H1 (cell line): ENCODE measurements around the gene KCTD16.

Source experiments
- EGR1 ChIP-seq: IDR thresholded peaks from 2 replicates; pipeline ENCODE4 v1.6.1; 2011; ENCODE audit warnings: low read depth, low read length, borderline replicate concordance
- EP300 ChIP-seq, 2 experiments: IDR thresholded peaks; 1 replicate in 1 of 2; 2 replicates in 1 of 2; pipeline ENCODE4 v1.6.1; 2011 to 2012; ENCODE audit warnings: low read depth in 2 of 2, low read length in 2 of 2, mild to moderate bottlenecking in 2 of 2, borderline replicate concordance in 1 of 2, inconsistent platforms in 1 of 2, moderate library complexity in 1 of 2
- GABPA ChIP-seq: IDR thresholded peaks from 2 replicates; pipeline ENCODE4 v1.6.1; 2011; ENCODE audit warnings: mild to moderate bottlenecking, low read length, moderate library complexity, borderline replicate concordance; ENCODE audit not compliant: insufficient read depth
- JUND ChIP-seq: IDR thresholded peaks from 2 replicates; pipeline ENCODE4 v1.6.1; 2011; ENCODE audit warnings: mild to moderate bottlenecking, improper control_type of control experiment, low read length
- POLR2A ChIP-seq, 2 experiments: IDR thresholded peaks; 1 replicate in 1 of 2; 2 replicates in 1 of 2; pipeline ENCODE4 v1.6.1; 2011; ENCODE audit warnings: low read depth in 2 of 2, low read length in 2 of 2, mild to moderate bottlenecking in 2 of 2; ENCODE audit errors: control extremely low read depth in 1 of 2
- TF ChIP-seq, protein P1 (sequence below), 3 experiments: IDR thresholded peaks; 1 replicate in 2 of 3; 2 replicates in 1 of 3; pipeline versions ENCODE4 v1.5.1 to v1.6.1; 2011; ENCODE audit warnings: low read length in 3 of 3, mild to moderate bottlenecking in 3 of 3, inconsistent platforms in 2 of 3, low read depth in 1 of 3, moderate library complexity in 1 of 3; ENCODE audit not compliant: insufficient read depth in 1 of 3; ENCODE audit errors: control extremely low read depth in 1 of 3

GRCh38 chr5:144219869-144220268 lies 49.2 kb downstream of the KCTD16 start:
- TF ChIP-seq EGR1 (no peak), JUND (no peak), GABPA (no peak), POLR2A (IDR thresholded peaks at IDR 0.05; ENCODE audit: control extremely low read depth in 1 of 2, low read depth in 2 of 2, low read length in 2 of 2) (no peak), EP300 (IDR thresholded peaks at IDR 0.05; ENCODE audit: borderline replicate concordance in 1 of 2, low read depth in 2 of 2, low read length in 2 of 2) (no peak)
- TF ChIP-seq, protein P1, sequence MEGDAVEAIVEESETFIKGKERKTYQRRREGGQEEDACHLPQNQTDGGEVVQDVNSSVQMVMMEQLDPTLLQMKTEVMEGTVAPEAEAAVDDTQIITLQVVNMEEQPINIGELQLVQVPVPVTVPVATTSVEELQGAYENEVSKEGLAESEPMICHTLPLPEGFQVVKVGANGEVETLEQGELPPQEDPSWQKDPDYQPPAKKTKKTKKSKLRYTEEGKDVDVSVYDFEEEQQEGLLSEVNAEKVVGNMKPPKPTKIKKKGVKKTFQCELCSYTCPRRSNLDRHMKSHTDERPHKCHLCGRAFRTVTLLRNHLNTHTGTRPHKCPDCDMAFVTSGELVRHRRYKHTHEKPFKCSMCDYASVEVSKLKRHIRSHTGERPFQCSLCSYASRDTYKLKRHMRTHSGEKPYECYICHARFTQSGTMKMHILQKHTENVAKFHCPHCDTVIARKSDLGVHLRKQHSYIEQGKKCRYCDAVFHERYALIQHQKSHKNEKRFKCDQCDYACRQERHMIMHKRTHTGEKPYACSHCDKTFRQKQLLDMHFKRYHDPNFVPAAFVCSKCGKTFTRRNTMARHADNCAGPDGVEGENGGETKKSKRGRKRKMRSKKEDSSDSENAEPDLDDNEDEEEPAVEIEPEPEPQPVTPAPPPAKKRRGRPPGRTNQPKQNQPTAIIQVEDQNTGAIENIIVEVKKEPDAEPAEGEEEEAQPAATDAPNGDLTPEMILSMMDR (IDR thresholded peaks at IDR 0.05; ENCODE audit: control extremely low read depth in 1 of 3, insufficient read depth in 1 of 3, low read depth in 1 of 3, low read length in 3 of 3), result no peak
